Tibial nerve (tissue), 4 donors: Measurements from ENCODE around the gene AGPAT3. TPM values are rescaled to one million over a fixed set of nuclear protein-coding genes. Genes with fewer than 3 reads are reported as not detected.

Experiments used
- DNase-seq, 2 donors: peaks; one replicate each; pipeline ENCODE4 v3.0.0-alpha.2; 2019; ENCODE audit warnings: low spot score in 2 of 2
- H3K27ac ChIP-seq, 4 donors: fragments of 200-600 bp; sonication (generic) in 3 of 4; one replicate each; pipeline ENCODE4 v1.5.1; 2017 to 2019; ENCODE audit warnings: mild to moderate bottlenecking in 1 of 4
- H3K27me3 ChIP-seq, 2 donors: fragments of 200-600 bp; sonication (generic) in 1 of 2; one replicate each; pipeline versions ENCODE4 v1.5.1 to v1.6.0; 2017 to 2019
- H3K36me3 ChIP-seq, 3 donors: fragments of 200-600 bp; sonication (generic); one replicate each; pipeline ENCODE4 v1.5.1; 2018 to 2019
- H3K4me1 ChIP-seq, 4 donors: fragments of 200-600 bp; sonication (generic) in 3 of 4; one replicate each; pipeline ENCODE4 v1.5.1; 2017 to 2019
- H3K4me3 ChIP-seq, 4 donors: fragments of 200-600 bp; sonication (generic) in 3 of 4; one replicate each; pipeline ENCODE4 v1.5.1; 2017 to 2019; ENCODE audit warnings: mild to moderate bottlenecking in 1 of 4, moderate library complexity in 1 of 4
- H3K9me3 ChIP-seq, 4 donors: fragments of 200-600 bp; sonication (generic) in 3 of 4; one replicate each; pipeline ENCODE4 v1.5.1; 2017 to 2019
- EP300 ChIP-seq, 2 donors: sonication (generic); formaldehyde crosslinking; IDR thresholded peaks; one replicate each; pipeline ENCODE4 v1.6.1; 2017; ENCODE audit warnings: antibody characterized with exemption in 2 of 2, mild to moderate bottlenecking in 1 of 2
- POLR2A ChIP-seq, 2 donors: fragments of 450-650 bp; IDR thresholded peaks; one replicate each; pipeline ENCODE4 v1.6.1; 2017; ENCODE audit warnings: antibody characterized with exemption in 2 of 2, mild to moderate bottlenecking in 2 of 2, moderate library complexity in 2 of 2
- WGBS, 2 donors: methylation state at CpG; one replicate each; pipeline ENCODE4 v1.1.5; 2018; 5-methylcytosine and 5-hydroxymethylcytosine counted together
- total RNA-seq, 4 donors: library from RNA; depleted of rRNA; stranded (reverse); fragments of >200 nt; gene quantifications; one replicate each; pipeline ENCODE4 v1.1.0, GENCODE V29; 2016
- TF ChIP-seq, protein P1 (sequence below), 5 experiments: fragments of 200-600 bp in 3 of 5; fragments of 450-650 bp in 2 of 5; sonication (generic) in 3 of 5; IDR thresholded peaks; one replicate each; pipeline ENCODE4 v1.5.1; 2016 to 2019; ENCODE audit warnings: antibody characterized with exemption in 5 of 5, mild to moderate bottlenecking in 3 of 5, moderate library complexity in 2 of 5

Gene AGPAT3
- total RNA-seq, 4 donors from 2014 or later: 29.9 to 45.6 (median 36.4) TPM

DNA sequence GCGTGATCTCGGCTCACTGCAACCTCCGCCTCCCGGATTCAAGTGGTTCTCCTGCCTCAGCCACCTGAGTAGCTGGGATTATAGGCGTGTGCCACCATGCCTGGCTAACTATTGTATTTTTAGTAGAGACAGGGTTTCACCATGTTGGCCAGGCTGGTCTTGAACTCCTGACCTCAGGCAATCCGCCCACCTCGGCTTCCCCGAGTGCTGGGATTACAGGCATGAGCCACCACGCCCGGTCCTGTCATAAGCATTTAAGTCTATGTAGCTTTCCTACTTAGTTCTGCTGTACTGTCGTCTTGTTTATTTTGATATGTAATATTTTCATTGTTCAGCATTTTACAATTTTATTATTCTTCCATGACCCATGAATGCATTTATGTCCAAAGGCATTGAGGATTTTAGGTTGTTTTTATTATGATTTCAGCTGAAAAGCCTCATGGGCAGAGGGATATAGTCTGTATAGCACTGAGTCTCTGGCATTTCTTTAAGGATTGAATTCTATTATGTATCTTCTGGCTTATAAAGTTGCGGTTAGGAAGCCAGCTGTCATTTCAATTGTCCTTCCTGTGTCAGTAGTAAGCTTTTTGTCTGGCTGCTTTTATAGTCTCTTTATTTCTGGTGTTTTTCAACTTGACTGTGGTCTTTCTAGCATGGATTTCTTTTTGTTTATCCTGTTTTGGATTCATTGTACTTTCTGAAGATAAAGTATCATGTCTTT lies 9.2 kb downstream of the AGPAT3 start:
- DNase-seq: no peak
- no peaks in the 10 kb centered on the region for H3K9me3 ChIP-seq
- H3K27ac ChIP-seq: no peak overlapping the region
- no peaks in the 10 kb centered on the region for H3K27me3 ChIP-seq
- peaks cover 0 to 3% (median 0%) of the 10 kb centered on the region in 4 donors for H3K4me1 ChIP-seq
- 70 to 75% methylated on average over 12 of the region's 12 CpGs for WGBS, 2 donors
- TF ChIP-seq EP300 (IDR thresholded peaks at IDR 0.05): no peak
- TF ChIP-seq, protein P1, sequence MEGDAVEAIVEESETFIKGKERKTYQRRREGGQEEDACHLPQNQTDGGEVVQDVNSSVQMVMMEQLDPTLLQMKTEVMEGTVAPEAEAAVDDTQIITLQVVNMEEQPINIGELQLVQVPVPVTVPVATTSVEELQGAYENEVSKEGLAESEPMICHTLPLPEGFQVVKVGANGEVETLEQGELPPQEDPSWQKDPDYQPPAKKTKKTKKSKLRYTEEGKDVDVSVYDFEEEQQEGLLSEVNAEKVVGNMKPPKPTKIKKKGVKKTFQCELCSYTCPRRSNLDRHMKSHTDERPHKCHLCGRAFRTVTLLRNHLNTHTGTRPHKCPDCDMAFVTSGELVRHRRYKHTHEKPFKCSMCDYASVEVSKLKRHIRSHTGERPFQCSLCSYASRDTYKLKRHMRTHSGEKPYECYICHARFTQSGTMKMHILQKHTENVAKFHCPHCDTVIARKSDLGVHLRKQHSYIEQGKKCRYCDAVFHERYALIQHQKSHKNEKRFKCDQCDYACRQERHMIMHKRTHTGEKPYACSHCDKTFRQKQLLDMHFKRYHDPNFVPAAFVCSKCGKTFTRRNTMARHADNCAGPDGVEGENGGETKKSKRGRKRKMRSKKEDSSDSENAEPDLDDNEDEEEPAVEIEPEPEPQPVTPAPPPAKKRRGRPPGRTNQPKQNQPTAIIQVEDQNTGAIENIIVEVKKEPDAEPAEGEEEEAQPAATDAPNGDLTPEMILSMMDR (IDR thresholded peaks at IDR 0.05): no peak
- no peak for TF ChIP-seq POLR2A (IDR thresholded peaks at IDR 0.05)
- H3K36me3 ChIP-seq: peaks cover 0 to 28% (median 0%) of the 10 kb centered on the region in 3 donors
- no peak overlapping the region for H3K4me3 ChIP-seq

DNA sequence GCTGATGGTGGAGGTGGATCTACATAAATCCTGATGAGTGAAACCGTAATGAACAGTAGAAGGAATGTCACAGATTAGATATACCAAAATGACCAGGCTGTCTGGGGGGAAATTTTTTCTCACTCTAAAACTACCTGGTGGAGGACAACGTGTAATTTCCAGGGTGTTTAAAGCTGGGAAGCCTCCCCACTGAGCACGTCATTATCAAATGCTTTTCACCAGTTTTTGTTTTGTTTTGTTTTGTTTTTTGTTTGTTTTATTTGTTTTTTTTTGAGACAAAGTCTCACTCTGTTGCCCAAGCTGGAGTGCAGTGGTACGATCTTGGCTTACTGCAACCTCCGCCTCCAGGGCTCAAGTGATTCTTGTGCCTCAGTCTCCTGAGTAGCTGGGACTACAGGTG lies 11.6 kb downstream of the AGPAT3 start:
- Histone ChIP-seq H3K4me1 (peaks cover 0 to 20% (median 7%) of the 10 kb centered on the region in 4 donors), H3K27ac (no peak overlapping the region), H3K4me3 (no peak overlapping the region), H3K27me3 (no peaks in the 10 kb centered on the region), H3K36me3 (peaks cover 0 to 28% (median 0%) of the 10 kb centered on the region in 3 donors), H3K9me3 (no peaks in the 10 kb centered on the region)
- TF ChIP-seq POLR2A (IDR thresholded peaks at IDR 0.05): no peak
- DNase-seq: no peak
- 87 to 91% methylated on average over 5 of the region's 5 CpGs for WGBS, 2 donors

DNA sequence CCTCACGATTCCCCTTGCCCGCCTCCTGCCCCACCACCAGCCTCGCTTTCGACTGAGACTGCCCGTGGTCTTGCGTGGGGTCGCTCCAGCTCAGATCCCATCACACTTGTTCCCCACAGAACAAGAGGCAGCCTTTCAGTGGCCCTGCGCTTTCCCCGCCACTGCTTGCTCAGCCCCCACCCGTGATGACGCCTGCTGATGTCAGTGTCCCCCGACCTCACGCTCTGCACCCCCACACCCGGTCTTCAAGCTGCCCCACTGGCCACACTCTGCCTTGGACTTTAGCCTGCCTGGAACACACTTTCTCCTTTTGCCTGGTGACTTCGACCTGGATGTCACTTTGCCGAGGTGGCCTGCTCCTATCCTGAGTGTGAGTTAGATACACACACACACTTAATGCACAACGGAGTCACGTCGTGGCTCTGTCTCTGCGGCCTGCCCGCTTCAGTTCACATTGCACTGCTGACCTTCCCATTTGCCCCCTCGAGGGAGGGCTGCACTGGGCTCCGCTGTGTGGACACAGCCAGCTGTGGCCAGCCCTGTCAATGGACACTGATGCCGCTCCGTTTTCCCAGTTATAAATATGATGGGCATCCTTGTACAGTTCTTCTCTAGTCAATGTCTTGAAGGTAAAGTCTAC lies 13.0 kb downstream of the AGPAT3 start:
- TF ChIP-seq EP300 (IDR thresholded peaks at IDR 0.05): no peak
- H3K27me3 ChIP-seq: no peaks in the 10 kb centered on the region
- no peak overlapping the region for H3K4me3 ChIP-seq
- peaks cover 0 to 27% (median 7%) of the 10 kb centered on the region in 4 donors for H3K4me1 ChIP-seq
- peaks cover 0 to 25% (median 0%) of the 10 kb centered on the region in 3 donors for H3K36me3 ChIP-seq
- H3K27ac ChIP-seq: no peak overlapping the region
- H3K9me3 ChIP-seq: no peaks in the 10 kb centered on the region
- 86% methylated on average over 25 of the region's 25 CpGs for WGBS, 2 donors
- DNase-seq: no peak

DNA sequence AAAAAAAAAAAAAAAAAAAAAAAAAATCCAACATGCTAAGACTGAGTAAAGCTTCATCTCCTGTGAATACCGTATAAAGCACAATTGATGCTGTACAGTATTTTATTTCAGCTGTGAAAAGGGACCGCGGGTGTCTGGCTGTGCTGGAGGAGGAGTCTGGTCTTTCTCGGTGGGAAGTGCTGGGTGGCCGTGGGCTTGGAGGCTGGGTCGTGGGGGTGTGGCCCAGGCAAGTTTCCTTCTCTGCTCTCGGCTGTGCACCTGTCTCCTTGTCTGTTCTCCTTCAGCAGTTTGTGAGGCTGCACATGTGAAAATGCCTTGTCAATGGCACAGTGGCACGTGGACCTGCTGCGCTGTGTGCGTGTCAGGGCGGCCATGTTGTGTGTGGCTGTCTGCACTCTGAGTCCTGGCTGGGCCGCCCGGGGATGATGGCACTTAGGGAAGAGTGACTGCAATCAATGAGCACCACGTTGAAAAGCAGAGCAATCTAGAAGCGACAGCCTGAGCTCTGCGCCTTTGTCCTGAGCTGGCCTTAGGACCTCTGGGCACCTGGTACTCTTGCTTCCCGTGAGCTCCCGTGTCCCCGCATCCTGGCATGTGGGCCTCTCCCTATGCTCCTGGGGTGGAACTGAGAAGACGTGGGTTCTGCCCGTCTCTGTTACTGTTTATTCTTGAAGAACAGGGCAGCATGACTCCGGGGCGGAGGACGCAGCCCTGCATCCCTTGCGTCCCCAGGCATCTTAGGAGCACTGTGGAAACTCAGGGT lies 14.5 kb downstream of the AGPAT3 start:
- Histone ChIP-seq H3K9me3 (no peaks in the 10 kb centered on the region), H3K27ac (no peak overlapping the region), H3K4me1 (peaks cover 0 to 42% (median 8%) of the 10 kb centered on the region in 4 donors), H3K27me3 (no peaks in the 10 kb centered on the region), H3K4me3 (no peak overlapping the region), H3K36me3 (peaks cover 0 to 19% (median 0%) of the 10 kb centered on the region in 3 donors)
- no peak for TF ChIP-seq POLR2A (IDR thresholded peaks at IDR 0.05)
- TF ChIP-seq, protein P1 (IDR thresholded peaks at IDR 0.05): no peak
- TF ChIP-seq EP300 (IDR thresholded peaks at IDR 0.05): no peak
- 77 to 81% methylated on average over 25 of the region's 25 CpGs for WGBS, 2 donors
- DNase-seq: no peak

DNA sequence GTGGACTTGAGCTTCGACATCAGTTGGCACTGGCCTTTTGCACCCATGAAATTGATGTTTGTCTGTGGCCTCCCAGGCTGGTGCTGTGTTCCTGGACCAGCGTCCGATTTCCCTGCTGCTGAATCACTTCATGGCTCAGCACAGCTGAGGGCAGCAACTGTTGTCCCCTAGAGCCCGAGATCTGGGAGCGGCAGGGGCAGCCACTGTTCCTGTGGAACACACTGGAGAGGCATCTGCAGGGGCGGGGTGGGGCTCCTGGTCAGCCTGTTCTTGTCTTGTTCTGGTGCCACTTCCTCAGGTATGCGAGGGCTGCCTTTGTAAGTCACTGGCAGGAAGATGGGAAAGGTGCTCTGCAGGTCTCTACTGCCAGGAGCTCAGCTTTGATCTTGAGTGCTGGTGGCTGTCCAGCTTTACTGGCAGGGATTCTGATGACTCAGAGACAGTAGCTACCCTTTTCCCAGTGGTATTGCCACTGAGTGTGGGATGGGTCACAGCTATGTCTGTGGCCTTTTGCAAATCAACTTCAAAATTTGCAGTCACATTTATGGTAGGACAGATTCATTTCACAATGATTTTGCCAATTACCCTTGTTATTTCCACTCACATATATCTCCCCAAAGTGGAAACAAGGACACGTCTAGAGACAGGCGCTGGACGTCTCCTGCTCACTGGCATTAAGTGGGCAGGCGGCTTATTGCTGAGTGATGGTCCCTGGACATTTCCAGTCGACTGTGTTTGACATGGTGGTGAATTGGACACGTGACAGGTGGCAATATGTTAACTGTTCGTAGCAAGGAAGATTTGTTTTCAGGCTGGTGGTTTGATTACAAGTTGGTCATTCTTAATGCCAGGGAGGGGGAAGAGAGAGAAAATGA lies 15.3 kb downstream of the AGPAT3 start:
- peaks cover 0 to 50% (median 14%) of the 10 kb centered on the region in 4 donors for H3K4me1 ChIP-seq
- WGBS, 2 donors: 64% methylated on average over 14 of the region's 14 CpGs

More for the DNA sequence above, 15.3 kb downstream of the AGPAT3 start:
- TF ChIP-seq, protein P1 (IDR thresholded peaks at IDR 0.05): no peak
- TF ChIP-seq POLR2A (IDR thresholded peaks at IDR 0.05) (no peak), EP300 (IDR thresholded peaks at IDR 0.05) (no peak)
- no peaks in the 10 kb centered on the region for H3K27me3 ChIP-seq
- no peak overlapping the region for H3K4me3 ChIP-seq
- H3K9me3 ChIP-seq: no peaks in the 10 kb centered on the region
- peaks cover 0 to 14% (median 0%) of the 10 kb centered on the region in 3 donors for H3K36me3 ChIP-seq
- no peak for DNase-seq
- no peak overlapping the region for H3K27ac ChIP-seq
